ENCODE data around the gene RPL36. TPM values are rescaled to one million over a fixed set of nuclear protein-coding genes. Genes with fewer than 3 reads are reported as not detected.
A peak's percentile ranks its signal among the peaks of the same experiment; 100 is the strongest.

The RPL36 gene
- total RNA-seq, result 1,000 to 10,000 TPM in 2 of 4 donors, 100 to 1,000 TPM in 2; 572 to 1,565 (median 1,059) TPM

DNA sequence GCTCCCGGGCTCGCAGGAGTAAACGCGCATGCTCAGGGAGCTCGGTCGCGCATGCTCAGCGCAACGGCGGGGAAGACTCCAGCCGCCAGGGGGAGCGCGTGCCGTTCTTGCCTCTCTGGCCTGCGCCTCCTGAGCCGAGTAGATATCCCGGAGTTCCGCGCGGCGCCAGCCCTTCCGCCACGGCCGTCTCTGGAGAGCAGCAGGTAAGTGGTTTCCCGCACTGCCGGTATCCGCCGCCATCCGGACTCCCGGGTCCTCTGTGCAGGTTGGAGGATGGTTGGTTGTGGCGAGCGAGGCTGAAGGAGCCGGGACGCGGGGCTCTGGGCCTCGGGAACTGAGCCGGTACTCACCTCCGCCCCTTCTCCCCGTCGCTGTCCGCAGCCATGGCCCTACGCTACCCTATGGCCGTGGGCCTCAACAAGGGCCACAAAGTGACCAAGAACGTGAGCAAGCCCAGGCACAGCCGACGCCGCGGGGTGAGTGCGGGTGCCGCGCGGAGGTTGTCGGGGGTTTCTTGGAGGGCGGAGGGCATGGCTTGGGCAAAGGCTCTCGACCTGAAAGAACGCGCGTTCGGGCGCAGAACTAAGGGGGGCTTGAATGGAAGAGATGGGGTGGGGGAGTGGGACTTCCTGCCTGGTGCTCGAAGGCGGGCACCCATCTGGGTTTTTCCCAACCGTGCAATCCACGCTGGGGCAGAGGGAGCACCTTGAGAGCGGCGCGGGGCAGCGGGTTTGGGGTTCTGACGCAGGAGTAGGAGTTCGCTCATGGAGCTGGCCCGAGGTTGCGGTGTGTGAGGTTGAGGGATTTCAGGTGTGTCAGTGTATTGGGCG lies at the start of gene RPL36:
RPL36 (plus strand) TSS at position 171 of the 830 bp plus-strand sequence; CDS start at position 384, 213 bp downstream.
- no peaks in the 10 kb centered on the region for H3K27me3 ChIP-seq
- TF ChIP-seq CTCF (IDR thresholded peaks at IDR 0.05) (peak; percentile 88 to 100 (median 99)), POLR2A (IDR thresholded peaks at IDR 0.05) (peak in 3 of 4 donors; percentile 45 to 92 (median 86))
- no peaks in the 10 kb centered on the region for H3K9me3 ChIP-seq
- peaks cover 25 to 40% (median 37%) of the 10 kb centered on the region in 3 donors for H3K36me3 ChIP-seq
- peak; percentile 83 for DNase-seq
- intact Hi-C loops (cut with DNase I), result loop anchor here (2.0 kb wide), 1 partner anchor 28 kb away; no protein-coding TSS in a partner anchor
- H3K4me1 ChIP-seq, result peaks cover 21 to 69% (median 28%) of the 10 kb centered on the region in 3 donors
- H3K27ac ChIP-seq, result peak within 1 kb of the TSS; percentile 93 to 97 (median 94)
- 0 to 3% methylated on average over 15 to 26 of the region's 73 CpGs for WGBS, 2 donors
- H3K4me3 ChIP-seq, result peak within 1 kb of the TSS; percentile 82 to 94 (median 86)

DNA sequence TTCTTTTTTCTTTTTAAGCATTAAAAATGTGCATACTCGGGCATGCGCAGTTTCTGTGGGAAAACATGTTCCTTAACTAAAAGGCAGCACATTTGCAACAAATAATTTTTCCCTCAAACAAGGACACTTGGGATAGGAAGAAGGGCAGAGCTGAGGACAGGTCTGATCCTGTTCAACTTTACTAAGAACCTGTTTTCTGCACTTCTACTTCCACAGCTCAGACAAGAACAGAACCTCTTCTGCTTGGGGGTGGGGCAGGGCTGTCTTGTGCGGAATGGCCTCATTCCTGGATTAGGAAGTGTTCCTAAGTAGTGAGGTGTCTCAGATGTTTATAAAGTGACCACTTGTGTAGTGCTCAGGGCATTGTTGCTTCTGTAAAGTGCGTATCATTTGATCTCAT lies 48.9 kb upstream of the RPL36 start:
- no peak overlapping the region for H3K4me3 ChIP-seq
- H3K27me3 ChIP-seq, result no peaks in the 10 kb centered on the region
- no peak for DNase-seq
- H3K36me3 ChIP-seq, result peaks cover 6 to 62% (median 29%) of the 10 kb centered on the region in 3 donors
- no peak for TF ChIP-seq POLR2A (IDR thresholded peaks at IDR 0.05)
- peaks cover 10 to 64% (median 19%) of the 10 kb centered on the region in 3 donors for H3K4me1 ChIP-seq
- intact Hi-C loops (cut with DNase I), result no loop called here
- peak overlapping the region in 3 of 4 donors; percentile 45 to 63 (median 60) for H3K27ac ChIP-seq
- no peaks in the 10 kb centered on the region for H3K9me3 ChIP-seq
- 41 to 48% methylated on average over 4 of the region's 4 CpGs for WGBS, 2 donors

DNA sequence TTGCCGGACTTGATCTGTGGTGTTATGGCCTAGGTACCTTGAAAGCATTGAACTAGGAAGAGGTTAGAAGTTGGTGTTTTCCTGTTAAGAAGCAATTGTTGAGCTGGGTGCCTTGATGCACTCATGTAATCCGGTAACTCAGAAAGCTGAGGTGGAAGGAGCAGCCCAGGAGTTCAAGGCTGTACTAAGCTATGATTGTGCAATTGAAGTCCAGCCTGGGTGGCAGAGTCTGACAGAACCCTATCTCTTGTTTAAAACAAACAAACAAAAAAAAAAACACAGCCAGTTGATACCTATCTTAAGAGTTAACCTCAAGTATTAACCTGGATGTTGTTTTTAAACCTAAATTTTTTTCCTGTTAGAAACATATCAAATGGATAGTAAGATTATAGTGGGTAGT lies 47.9 kb upstream of the RPL36 start:
- H3K9me3 ChIP-seq, result no peaks in the 10 kb centered on the region
- H3K27ac ChIP-seq, result peak overlapping the region in 1 of 4 donors; percentile 60
- DNase-seq, result no peak
- intact Hi-C loops (cut with DNase I), result no loop called here
- TF ChIP-seq CTCF (IDR thresholded peaks at IDR 0.05), result no peak
- no peak for TF ChIP-seq POLR2A (IDR thresholded peaks at IDR 0.05)
- H3K36me3 ChIP-seq, result peaks cover 15 to 62% (median 29%) of the 10 kb centered on the region in 3 donors
- no peak overlapping the region for H3K4me3 ChIP-seq
- WGBS, 2 donors, result 81 to 83% methylated on average over 2 of the region's 2 CpGs
- peaks cover 10 to 62% (median 18%) of the 10 kb centered on the region in 3 donors for H3K4me1 ChIP-seq
- H3K27me3 ChIP-seq, result no peaks in the 10 kb centered on the region

DNA sequence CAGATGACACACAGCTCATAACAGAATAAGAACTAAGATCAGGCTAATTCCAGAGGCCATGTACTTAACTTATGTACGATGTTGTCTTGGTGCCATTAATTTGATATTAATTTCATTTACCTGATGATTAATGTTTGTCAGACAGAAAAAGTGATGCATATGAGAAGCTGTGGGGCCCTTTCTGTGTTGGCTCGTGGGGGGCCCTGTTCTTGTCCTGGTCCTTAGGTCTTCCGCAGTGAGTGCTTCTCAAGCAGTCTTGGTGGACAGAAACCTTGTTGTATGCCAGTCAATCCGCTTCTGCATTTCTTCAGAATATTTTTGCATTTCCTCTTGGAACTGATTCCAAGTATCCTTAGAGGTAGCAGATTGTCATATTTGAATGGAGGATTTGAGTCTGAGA lies 47.0 kb upstream of the RPL36 start:
- no peaks in the 10 kb centered on the region for H3K9me3 ChIP-seq
- H3K36me3 ChIP-seq, result peaks cover 21 to 67% (median 38%) of the 10 kb centered on the region in 3 donors
- H3K4me3 ChIP-seq, result no peak overlapping the region
- intact Hi-C loops (cut with DNase I), result no loop called here
- no peak overlapping the region for H3K27ac ChIP-seq
- H3K27me3 ChIP-seq, result no peaks in the 10 kb centered on the region
- H3K4me1 ChIP-seq, result peaks cover 9 to 53% (median 14%) of the 10 kb centered on the region in 3 donors
- 66 to 85% methylated on average over 4 of the region's 4 CpGs for WGBS, 2 donors
- no peak for DNase-seq
- no peak for TF ChIP-seq CTCF (IDR thresholded peaks at IDR 0.05)
- no peak for TF ChIP-seq POLR2A (IDR thresholded peaks at IDR 0.05)

DNA sequence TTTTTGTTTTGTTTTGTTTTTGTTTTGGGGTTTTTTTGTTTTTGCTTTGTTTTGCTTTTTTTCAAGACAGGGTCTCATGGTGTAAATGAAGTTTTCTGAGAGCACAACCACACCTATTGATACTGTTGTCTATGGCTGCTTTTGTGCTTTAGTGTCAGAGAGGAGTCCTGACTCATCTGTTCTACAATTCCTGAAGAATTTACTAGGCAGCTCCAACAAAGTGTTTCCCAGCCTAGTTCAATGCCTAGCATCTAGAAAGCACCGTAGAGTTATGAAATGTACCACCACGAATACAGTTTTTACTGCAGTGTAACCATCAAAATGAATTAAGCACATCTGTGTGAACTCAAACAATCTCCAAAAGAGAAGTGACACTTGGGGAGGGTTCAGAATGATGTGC lies 46.1 kb upstream of the RPL36 start:
- Histone ChIP-seq H3K27me3 (no peaks in the 10 kb centered on the region), H3K27ac (no peak overlapping the region), H3K4me3 (no peak overlapping the region), H3K9me3 (no peaks in the 10 kb centered on the region), H3K4me1 (peaks cover 6 to 44% (median 8%) of the 10 kb centered on the region in 3 donors), H3K36me3 (peaks cover 21 to 74% (median 43%) of the 10 kb centered on the region in 3 donors)
- intact Hi-C loops (cut with DNase I), result no loop called here
- TF ChIP-seq POLR2A (IDR thresholded peaks at IDR 0.05) (no peak), CTCF (IDR thresholded peaks at IDR 0.05) (no peak)
- DNase-seq, result no peak
- 78 to 84% methylated on average over 2 of the region's 2 CpGs for WGBS, 2 donors

Measured in esophagus squamous epithelium (tissue), 5 donors.